Stomach (tissue), 9 donors: ENCODE data around the gene SNX30. TPM values are rescaled to one million over a fixed set of nuclear protein-coding genes. Genes with fewer than 3 reads are reported as not detected.

ENCODE experiments used
- DNase-seq, 2 donors: peaks; one replicate each; pipeline versions ENCODE4 v3.0.0 to v3.0.0-alpha.2; 2013 to 2019
- H3K27ac ChIP-seq, 5 donors: fragments of 200-600 bp in 4 of 5; sonication (generic) in 4 of 5; one replicate each; pipeline ENCODE4 v1.5.1; 2013 to 2019; ENCODE audit warnings: mild to moderate bottlenecking in 1 of 5, moderate library complexity in 1 of 5
- H3K27me3 ChIP-seq, 3 donors: fragments of 200-600 bp; sonication (generic); one replicate each; pipeline ENCODE4 v1.5.1; 2017 to 2019; ENCODE audit warnings: mixed run types in 1 of 3
- H3K36me3 ChIP-seq, 4 donors: fragments of 200-600 bp; sonication (generic); 1 replicate in 3 of 4; 2 replicates in 1 of 4; pipeline ENCODE4 v1.5.1; 2016 to 2019
- H3K4me1 ChIP-seq, 4 donors: fragments of 200-600 bp; sonication (generic); one replicate each; pipeline ENCODE4 v1.5.1; 2016 to 2019
- H3K4me3 ChIP-seq, 4 donors: fragments of 200-600 bp; sonication (generic) in 3 of 4; one replicate each; pipeline ENCODE4 v1.5.1; 2016 to 2019; ENCODE audit warnings: mild to moderate bottlenecking in 1 of 4
- H3K9me3 ChIP-seq, 4 donors: fragments of 200-600 bp; sonication (generic); one replicate each; pipeline ENCODE4 v1.5.1; 2016 to 2019
- CTCF ChIP-seq, 7 experiments: fragments of 450-650 bp in 4 of 7; fragments of 200-600 bp in 3 of 7; sonication (generic) in 3 of 7; IDR thresholded peaks; one replicate each; pipeline ENCODE4 v1.5.1; 2016 to 2019; ENCODE audit warnings: antibody characterized with exemption in 7 of 7, control low read depth in 2 of 7, mild to moderate bottlenecking in 1 of 7
- EP300 ChIP-seq: sonication (generic); formaldehyde crosslinking; IDR thresholded peaks from one replicate; pipeline ENCODE4 v1.6.1; 2017; ENCODE audit warnings: antibody characterized with exemption
- POLR2A ChIP-seq, 4 donors: fragments of 450-650 bp; IDR thresholded peaks; one replicate each; pipeline ENCODE4 v1.6.1; 2016; ENCODE audit warnings: antibody characterized with exemption in 4 of 4, control low read depth in 2 of 4, mild to moderate bottlenecking in 1 of 4, moderate library complexity in 1 of 4
- POLR2AphosphoS5 ChIP-seq, 3 donors: sonication (generic); formaldehyde crosslinking; IDR thresholded peaks; one replicate each; pipeline ENCODE4 v1.6.1; 2016; ENCODE audit warnings: antibody characterized with exemption in 3 of 3
- WGBS, 5 donors: extraction: QIAGEN DNeasy Blood & Tissue Kit in 3 of 5; methylation state at CpG; one replicate each; pipeline versions ENCODE4 v1.1.5 to v1.1.7; 2013 to 2018; 5-methylcytosine and 5-hydroxymethylcytosine counted together
- intact Hi-C: fragments of 100-400 bp; cut with DNase I; formaldehyde crosslinking; loops from one replicate; pipeline ENCODE4 v1.15.1; 2023; ENCODE audit warnings: low total_unique reads
- polyA plus RNA-seq, 3 donors: library from polyadenylated mRNA; stranded (reverse); fragments of 200-250 nt; gene quantifications; one replicate each; pipeline ENCODE4 v1.2.3, GENCODE V29; 2013
- total RNA-seq, 5 donors: library from RNA; depleted of rRNA; stranded (reverse); fragments of >200 nt; gene quantifications; one replicate each; pipeline versions ENCODE4 v1.1.0 to v1.2.3, GENCODE V29; 2014 to 2016
- donor health status: healthy with polysubstance abuse.
- donor health status: Bipolar disorder and iron deficiency.
- donor health status: healthy.

The SNX30 gene
- total and polyA plus RNA-seq, 8 donors: 1.2 to 37.1 (median 5.3) TPM

GRCh38 chr9:112789473-112789872 lies 38.9 kb downstream of the SNX30 start:
- TF ChIP-seq POLR2AphosphoS5 (IDR thresholded peaks at IDR 0.05): no peak
- no peak for TF ChIP-seq POLR2A (IDR thresholded peaks at IDR 0.05)
- WGBS, 5 donors: 50 to 83% (median 80%) methylated on average over 1 of the region's 1 CpG
- Histone ChIP-seq H3K9me3 (no peaks in the 10 kb centered on the region), H3K36me3 (no peaks in the 10 kb centered on the region), H3K4me3 (no peak overlapping the region), H3K27ac (peak overlapping the region in 1 of 5 donors; percentile 13), H3K27me3 (no peaks in the 10 kb centered on the region), H3K4me1 (peaks cover 0 to 53% (median 5%) of the 10 kb centered on the region in 4 donors)
- DNase-seq: peak in 1 of 2 donors; percentile 56
- intact Hi-C loops: no loop called here

DNA sequence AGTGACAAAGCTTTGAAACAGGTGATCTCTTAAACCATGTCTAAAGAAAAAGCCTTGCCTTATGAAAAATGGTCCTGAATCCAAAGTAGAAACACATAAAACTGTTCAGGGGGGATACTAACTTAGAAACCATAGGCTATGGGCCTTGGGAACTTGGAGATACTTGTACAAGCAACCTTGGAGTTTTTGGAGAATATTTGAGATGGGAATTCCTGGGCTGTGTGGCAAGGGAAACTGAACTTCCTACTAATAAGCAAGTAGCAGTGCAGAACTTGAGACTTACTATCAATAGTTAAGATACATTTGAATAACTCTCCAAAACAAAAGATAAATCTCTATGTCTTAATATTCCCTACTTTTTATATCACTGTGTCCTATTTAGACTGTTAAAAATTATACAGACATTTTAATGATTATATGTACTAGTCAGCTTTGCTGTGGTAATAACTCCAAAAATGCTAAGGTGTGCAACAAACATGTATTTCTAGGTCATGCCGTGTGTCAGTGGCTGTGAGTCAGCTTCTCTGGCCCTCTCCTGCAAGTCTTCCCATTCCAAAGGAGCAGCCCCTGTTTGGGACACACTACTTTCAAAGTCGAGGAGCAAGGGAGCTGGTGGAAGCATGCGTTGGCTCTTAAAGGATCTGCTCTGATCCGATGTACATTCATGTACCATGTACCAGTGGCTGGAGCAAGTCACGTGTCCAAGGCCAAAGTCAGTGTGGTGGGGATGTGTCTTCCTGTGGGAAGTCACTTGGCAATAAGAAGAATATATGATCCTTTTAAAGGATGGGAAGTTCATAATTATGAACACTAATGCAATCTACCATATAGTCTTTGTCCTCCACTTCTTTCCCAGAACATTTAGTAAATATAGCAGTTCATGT lies 39.6 kb downstream of the SNX30 start:
- Histone ChIP-seq H3K27me3 (no peaks in the 10 kb centered on the region), H3K4me3 (no peak overlapping the region), H3K9me3 (no peaks in the 10 kb centered on the region), H3K27ac (peak overlapping the region in 1 of 5 donors; percentile 13), H3K4me1 (peaks cover 0 to 46% (median 3%) of the 10 kb centered on the region in 4 donors), H3K36me3 (no peaks in the 10 kb centered on the region)
- 66 to 84% (median 76%) methylated on average over 5 of the region's 5 CpGs for WGBS, 5 donors
- no peak for DNase-seq
- no peak for TF ChIP-seq EP300
- TF ChIP-seq CTCF (IDR thresholded peaks at IDR 0.05): no peak
- no peak for TF ChIP-seq POLR2A (IDR thresholded peaks at IDR 0.05)
- TF ChIP-seq POLR2AphosphoS5 (IDR thresholded peaks at IDR 0.05): no peak
- intact Hi-C loops: no loop called here

GRCh38 chr9:112792670-112793069 lies 42.1 kb downstream of the SNX30 start:
- DNase-seq: no peak
- intact Hi-C loops: no loop called here
- no peaks in the 10 kb centered on the region for H3K36me3 ChIP-seq
- no peaks in the 10 kb centered on the region for H3K9me3 ChIP-seq
- H3K4me1 ChIP-seq: peaks cover 0 to 59% (median 13%) of the 10 kb centered on the region in 4 donors
- no peak overlapping the region for H3K27ac ChIP-seq
- no peak overlapping the region for H3K4me3 ChIP-seq
- WGBS, 5 donors: 43 to 100% (median 94%) methylated on average over 1 of the region's 1 CpG
- H3K27me3 ChIP-seq: no peaks in the 10 kb centered on the region
- TF ChIP-seq CTCF (IDR thresholded peaks at IDR 0.05) (no peak), POLR2AphosphoS5 (IDR thresholded peaks at IDR 0.05) (no peak), EP300 (no peak), POLR2A (IDR thresholded peaks at IDR 0.05) (no peak)

GRCh38 chr9:112793213-112793810 lies 42.8 kb downstream of the SNX30 start:
- Histone ChIP-seq H3K4me1 (peaks cover 0 to 53% (median 13%) of the 10 kb centered on the region in 4 donors), H3K36me3 (no peaks in the 10 kb centered on the region), H3K27me3 (no peaks in the 10 kb centered on the region), H3K27ac (no peak overlapping the region), H3K4me3 (no peak overlapping the region), H3K9me3 (no peaks in the 10 kb centered on the region)
- WGBS, 5 donors: 69 to 85% (median 70%) methylated on average over 5 of the region's 5 CpGs
- intact Hi-C loops: no loop called here
- peak; percentile 61 to 77 for DNase-seq
- peak in 5 of 7 experiments; percentile 31 to 56 (median 44) for TF ChIP-seq CTCF (IDR thresholded peaks at IDR 0.05)
- TF ChIP-seq POLR2AphosphoS5 (IDR thresholded peaks at IDR 0.05): no peak
